ENCODE results near the gene KDF1. TPM values are rescaled to one million over a fixed set of nuclear protein-coding genes. Genes with fewer than 3 reads are reported as not detected.
A peak's percentile ranks its signal among the peaks of the same experiment; 100 is the strongest.

KDF1 gene
- total and polyA plus RNA-seq, 2 of the 13 experiments (the other 11 are each of a cell fraction or from before 2014, with no cell fraction given) = 1.9 to 4.9 TPM

GRCh38 chr1:26921540-26922430 lies 38.5 kb downstream of the KDF1 start, which contains the start of gene NUDC (continued):
- TF ChIP-seq RXRA (CRISPR knock-in tag; IDR thresholded peaks at IDR 0.05) (peak; percentile 61; the same call in 1 of the 2 replicates), GABPA (IDR thresholded peaks at IDR 0.05; ENCODE audit: low read depth, low read length) (peak; percentile 93), GABPA (CRISPR knock-in tag; IDR thresholded peaks at IDR 0.05; ENCODE audit: low read depth) (peak; percentile 94), ZNF790 (CRISPR knock-in tag; IDR thresholded peaks at IDR 0.05; ENCODE audit: borderline replicate concordance) (0 out of 2 replicates have a peak, but pooled peaks have one; percentile 91), TBX3 (IDR thresholded peaks at IDR 0.05; ENCODE audit: borderline replicate concordance) (no peak), MAFF (IDR thresholded peaks at IDR 0.05; ENCODE audit: low read depth, low read length) (no peak), KLF13 (CRISPR knock-in tag; IDR thresholded peaks at IDR 0.05) (no peak), ZBTB43 (CRISPR knock-in tag; conservative IDR thresholded peaks at IDR 0.05) (0 out of 2 replicates have a peak, but pooled peaks have one; percentile 20), ZBTB20 (CRISPR knock-in tag; IDR thresholded peaks at IDR 0.05; ENCODE audit: borderline replicate concordance, low read depth) (no peak), ZNF550 (CRISPR knock-in tag; IDR thresholded peaks at IDR 0.05; ENCODE audit: borderline replicate concordance) (no peak), FUBP1 (CRISPR knock-in tag; IDR thresholded peaks at IDR 0.05; ENCODE audit: borderline replicate concordance) (no peak), ZNF749 (CRISPR knock-in tag; IDR thresholded peaks at IDR 0.05; ENCODE audit: borderline replicate concordance) (0 out of 2 replicates have a peak, but pooled peaks have one; percentile 82), ZNF761 (CRISPR knock-in tag; conservative IDR thresholded peaks at IDR 0.05) (0 out of 2 replicates have a peak, but pooled peaks have one; percentile 63), ZNF17 (CRISPR knock-in tag; IDR thresholded peaks at IDR 0.05) (no peak), KDM3A (CRISPR knock-in tag; IDR thresholded peaks at IDR 0.05; ENCODE audit: low read depth) (no peak; the same call in 1 of the 2 replicates), KAT7 (CRISPR knock-in tag; IDR thresholded peaks at IDR 0.05; ENCODE audit: borderline replicate concordance) (peak; percentile 93; the same call in 1 of the 2 replicates), ZNF737 (CRISPR knock-in tag; IDR thresholded peaks at IDR 0.05; ENCODE audit: borderline replicate concordance) (peak; percentile 96), ZNF629 (CRISPR knock-in tag; conservative IDR thresholded peaks at IDR 0.05) (no peak), MED8 (CRISPR knock-in tag; IDR thresholded peaks at IDR 0.05; ENCODE audit: insufficient replicate concordance) (peak; percentile 63), ATF1 (CRISPR knock-in tag; IDR thresholded peaks at IDR 0.05) (peak; percentile 85), KLF16 (CRISPR knock-in tag; IDR thresholded peaks at IDR 0.05) (peak in 1 of 2 experiments; percentile 60; a peak in 2 of 4 replicates), PLSCR1 (CRISPR knock-in tag; IDR thresholded peaks at IDR 0.05; ENCODE audit: borderline replicate concordance) (no peak), ZFAT (CRISPR knock-in tag; conservative IDR thresholded peaks at IDR 0.05) (no peak), RBFOX2 (IDR thresholded peaks at IDR 0.05; ENCODE audit: low read depth, low read length) (peak; percentile 97), ZNF263 (CRISPR knock-in tag; IDR thresholded peaks at IDR 0.05) (peak; percentile 47; the same call in 1 of the 2 replicates)
